PC-3 (cell line): ENCODE results near the gene UBE2E1. TPM values are rescaled to one million over a fixed set of nuclear protein-coding genes. Genes with fewer than 3 reads are reported as not detected.

Experiments
- ATAC-seq: fragments of 200-7000 bp; cut with Tn5 transposase; 2 replicates; pipeline ENCODE4 v1.9.1; 2020; ENCODE audit warnings: mild to moderate bottlenecking, moderate library complexity
- BruUV-seq: library from RNA; stranded (reverse); fragments of 400-500 nt; replicated peaks from 2 replicates; lab custom pipeline; 2021; lab: Mats Ljungman, UMichigan
- CTCF ChIA-PET: fragments of 300-600 bp; sonication (Branson Sonifier 250); formaldehyde crosslinking; loops from one replicate; lab custom pipeline; 2022; ENCODE audit warnings: antibody characterized with exemption; lab: Charles Lee
- POLR2A ChIA-PET: fragments of 300-600 bp; sonication (Branson Sonifier 250); formaldehyde crosslinking; loops from one replicate; lab custom pipeline; 2022; ENCODE audit warnings: antibody characterized with exemption; ENCODE audit not compliant: unreplicated experiment; lab: Charles Lee
- DNase-seq: peaks from one replicate; pipeline ENCODE4 v3.0.0-alpha.2; 2015
- H2AFZ ChIP-seq: fragments of 300-600 bp; sonication (generic); 2 replicates; pipeline ENCODE4 v1.6.0; 2016; ENCODE audit warnings: antibody characterized with exemption, low read length
- H3F3A ChIP-seq: fragments of 300-600 bp; sonication (generic); one replicate; pipeline ENCODE4 v1.6.0; 2017; ENCODE audit warnings: antibody characterized with exemption, low read length, control low read depth, mild to moderate bottlenecking; ENCODE audit not compliant: unreplicated experiment
- H3K27ac ChIP-seq: fragments of 300-600 bp; sonication (generic); 2 replicates; pipeline ENCODE4 v1.5.1; 2016; ENCODE audit warnings: mild to moderate bottlenecking, low read length
- H3K27me3 ChIP-seq: fragments of 300-600 bp; sonication (generic); 2 replicates; pipeline ENCODE4 v1.6.1; 2016; ENCODE audit warnings: low read length, mixed read lengths
- H3K36me3 ChIP-seq: fragments of 300-600 bp; sonication (generic); 2 replicates; pipeline ENCODE4 v1.6.1; 2016; ENCODE audit warnings: low read depth, mixed run types, low read length, mixed read lengths
- H3K4me1 ChIP-seq: fragments of 300-600 bp; sonication (generic); 2 replicates; pipeline ENCODE4 v1.5.1; 2016; ENCODE audit warnings: low read length; ENCODE audit not compliant: insufficient read depth
- H3K4me2 ChIP-seq: fragments of 300-600 bp; sonication (generic); 2 replicates; pipeline ENCODE4 v1.6.0; 2016; ENCODE audit warnings: low read length
- H3K4me3 ChIP-seq: fragments of 300-600 bp; sonication (generic); 2 replicates; pipeline ENCODE4 v1.5.1; 2016; ENCODE audit warnings: mild to moderate bottlenecking, low read length, mixed read lengths
- H3K79me2 ChIP-seq: fragments of 300-600 bp; sonication (generic); 2 replicates; pipeline ENCODE4 v1.6.1; 2017; ENCODE audit warnings: low read length, mixed read lengths
- H3K9ac ChIP-seq: fragments of 300-600 bp; sonication (generic); 2 replicates; pipeline ENCODE4 v1.6.0; 2016; ENCODE audit warnings: mild to moderate bottlenecking, low read length
- H3K9me2 ChIP-seq: fragments of 300-600 bp; sonication (generic); replicated peaks from 2 replicates; pipeline ENCODE4 v1.6.1; 2016; ENCODE audit warnings: mixed run types, low read length, mixed read lengths
- H3K9me3 ChIP-seq: fragments of 300-600 bp; sonication (generic); 2 replicates; pipeline ENCODE4 v1.6.1; 2016; ENCODE audit warnings: low read length, mixed read lengths
- H4K20me1 ChIP-seq: fragments of 300-600 bp; sonication (generic); 2 replicates; pipeline ENCODE4 v1.6.1; 2016; ENCODE audit warnings: low read length, mixed read lengths
- CTCF ChIP-seq: fragments of 300-600 bp; sonication (generic); conservative IDR thresholded peaks from 2 replicates; pipeline ENCODE4 v1.5.1; 2017; ENCODE audit warnings: antibody characterized with exemption, low read depth, mild to moderate bottlenecking, low read length
- EZH2 ChIP-seq: fragments of 300-600 bp; sonication (generic); IDR thresholded peaks from one replicate; pipeline ENCODE4 v1.6.1; 2017; ENCODE audit warnings: antibody characterized with exemption, mild to moderate bottlenecking, low read length; ENCODE audit not compliant: unreplicated experiment
- EZH2phosphoT487 ChIP-seq: fragments of 300-600 bp; sonication (generic); IDR thresholded peaks from 2 replicates; pipeline ENCODE4 v1.6.1; 2018; ENCODE audit warnings: mild to moderate bottlenecking, antibody characterized with exemption, low read length, borderline replicate concordance
- intact Hi-C: fragments of 100-400 bp; cut with micrococcal nuclease; formaldehyde crosslinking; loops from 2 replicates; pipeline ENCODE4 v1.9.0; 2023
- total RNA-seq: library from RNA; depleted of rRNA; stranded (reverse); fragments of >200 nt; gene quantifications from 2 replicates; pipeline ENCODE4 v1.2.3, GENCODE V29; 2014

Gene UBE2E1
- total RNA-seq, 1 experiment from 2014 or later: 117 TPM

GRCh38 chr3:23861689-23862088, 55.9 kb downstream of the UBE2E1 start:
- H3K4me2 ChIP-seq: no peak overlapping the region
- TF ChIP-seq EZH2 (no peak), CTCF (no peak), EZH2phosphoT487 (no peak)
- POLR2A ChIA-PET: no interaction called here
- no peaks in the 10 kb centered on the region for H3K9me2 ChIP-seq
- H3F3A ChIP-seq: no peaks in the 10 kb centered on the region
- no peaks in the 10 kb centered on the region for H3K27me3 ChIP-seq
- peaks cover 94% of the 10 kb centered on the region for H3K79me2 ChIP-seq
- H3K4me3 ChIP-seq: no peak overlapping the region
- BruUV-seq: no TSS peak
- ATAC-seq: no peak
- no peak overlapping the region for H2AFZ ChIP-seq
- peaks cover 21% of the 10 kb centered on the region for H3K4me1 ChIP-seq
- H3K9me3 ChIP-seq: no peaks in the 10 kb centered on the region
- CTCF ChIA-PET: no interaction called here
- intact Hi-C loops: no loop called here
- H4K20me1 ChIP-seq: peaks cover 45% of the 10 kb centered on the region
- no peak overlapping the region for H3K9ac ChIP-seq
- DNase-seq: no peak
- H3K27ac ChIP-seq: no peak overlapping the region
- peaks cover 3% of the 10 kb centered on the region; the same call in 1 of the 2 replicates for H3K36me3 ChIP-seq

GRCh38 chr3:23863060-23863459, 57.3 kb downstream of the UBE2E1 start:
- Histone ChIP-seq H3K9ac (no peak overlapping the region), H2AFZ (no peak overlapping the region), H3K27me3 (no peaks in the 10 kb centered on the region), H4K20me1 (peaks cover 50% of the 10 kb centered on the region), H3K27ac (no peak overlapping the region), H3K9me3 (no peaks in the 10 kb centered on the region), H3K4me1 (peaks cover 21% of the 10 kb centered on the region), H3K4me3 (no peak overlapping the region), H3K79me2 (peaks cover 91% of the 10 kb centered on the region), H3F3A (no peaks in the 10 kb centered on the region), H3K4me2 (no peak overlapping the region), H3K36me3 (peaks cover 3% of the 10 kb centered on the region; the same call in 1 of the 2 replicates), H3K9me2 (no peaks in the 10 kb centered on the region)
- DNase-seq: peak; percentile 42
- POLR2A ChIA-PET: no interaction called here
- no peak for TF ChIP-seq EZH2
- no peak for TF ChIP-seq EZH2phosphoT487
- no peak for TF ChIP-seq CTCF
- CTCF ChIA-PET: no interaction called here
- intact Hi-C loops: no loop called here
- no TSS peak for BruUV-seq
- ATAC-seq: peak; percentile 7; the same call in 1 of the 2 replicates

GRCh38 chr3:23864931-23865330, 59.2 kb downstream of the UBE2E1 start:
- Histone ChIP-seq H3K9ac (no peak overlapping the region), H4K20me1 (peaks cover 37% of the 10 kb centered on the region), H3F3A (no peaks in the 10 kb centered on the region), H3K79me2 (peaks cover 87% of the 10 kb centered on the region), H3K27me3 (no peaks in the 10 kb centered on the region), H2AFZ (no peak overlapping the region), H3K4me2 (no peak overlapping the region), H3K4me3 (no peak overlapping the region), H3K4me1 (0 out of 2 replicates have a peak, but pooled peaks cover 9% of the 10 kb centered on the region), H3K9me2 (no peaks in the 10 kb centered on the region), H3K27ac (no peak overlapping the region), H3K36me3 (peaks cover 3% of the 10 kb centered on the region; the same call in 1 of the 2 replicates), H3K9me3 (no peaks in the 10 kb centered on the region)
- ChIA-PET CTCF (no interaction called here), POLR2A (interaction anchor here (0.7 kb wide), 1 partner anchor 52 kb away, joined by 4 read pairs; the partner anchor contains the start of genes NKIRAS1 and RPL15)
- BruUV-seq: no TSS peak
- intact Hi-C loops: loop anchor here (5.0 kb wide), 1 partner anchor 58 kb away; the partner anchor contains the start of gene UBE2E1
- DNase-seq (no peak), ATAC-seq (no peak)
- TF ChIP-seq EZH2: no peak
- no peak for TF ChIP-seq EZH2phosphoT487
- TF ChIP-seq CTCF: no peak
